D721Med (cell line): ENCODE data around the gene BIN2.
A peak's percentile ranks its signal among the peaks of the same experiment; 100 is the strongest.
"Not testable (repeated sequence)": the region's sequence is repeated elsewhere in the genome, so short reads cannot be mapped to it uniquely, and the experiment has no call there.

Source experiments
- DNase-seq: peaks from one replicate; pipeline ENCODE4 v3.0.0; 2011; ENCODE audit warnings: low spot score; ENCODE audit not compliant: insufficient read length
- FAIRE-seq: peaks from 2 replicates; lab custom pipeline; 2011; peaks lifted over from hg19 to GRCh38; lab: Jason Lieb, UNC
- CTCF ChIP-seq: IDR thresholded peaks from 2 replicates; pipeline ENCODE4 v1.5.1; 2012; ENCODE audit warnings: mild to moderate bottlenecking, control low read depth; ENCODE audit not compliant: insufficient read depth; ENCODE audit errors: missing control alignments

The BIN2 gene

GRCh38 chr12:51285843-51286242 is 38.1 kb downstream of the BIN2 start:
- FAIRE-seq: no peak
- no peak for TF ChIP-seq CTCF
- no peak for DNase-seq

GRCh38 chr12:51281202-51281924 is 42.6 kb downstream of the BIN2 start:
- no peak for TF ChIP-seq CTCF
- FAIRE-seq: no peak

GRCh38 chr12:51275088-51275487 is 48.9 kb downstream of the BIN2 start:
- no peak for FAIRE-seq
- no peak for DNase-seq
- TF ChIP-seq CTCF: no peak

More at GRCh38 chr12:51281202-51281924, 42.6 kb downstream of the BIN2 start:
- no peak for DNase-seq

GRCh38 chr12:51272810-51273209 is 51.2 kb downstream of the BIN2 start:
- FAIRE-seq, DNase-seq: not testable (repeated sequence)

- FAIRE-seq: no peak
- TF ChIP-seq CTCF: no peak
- no peak for DNase-seq
These were observed 52.9 kb downstream of the BIN2 start for GRCh38 chr12:51270951-51271518.

- no peak for TF ChIP-seq CTCF
- DNase-seq (peak; percentile 23), FAIRE-seq (no peak)
These were observed 53.7 kb downstream of the BIN2 start, which contains the start of gene SMAGP for GRCh38 chr12:51270067-51270950. SMAGP (minus strand) TSS chr12:51270415; CDS start chr12:51269278, 1,137 bp downstream.
